Neural cell (in vitro differentiated cells): ENCODE data around the gene PRKD1.

ENCODE experiments used
- CTCF ChIP-seq: fragments of 450-650 bp; IDR thresholded peaks from 2 replicates; pipeline ENCODE4 v1.5.1; 2014; ENCODE audit warnings: antibody characterized with exemption, mild to moderate bottlenecking, moderate library complexity; ENCODE audit not compliant: poor library complexity, severe bottlenecking
- EP300 ChIP-seq: fragments of 450-650 bp; conservative IDR thresholded peaks from 2 replicates; pipeline ENCODE4 v1.6.1; 2014; ENCODE audit warnings: antibody characterized with exemption, mild to moderate bottlenecking, moderate library complexity; ENCODE audit not compliant: poor library complexity, severe bottlenecking
- EZH2 ChIP-seq: fragments of 200-600, 300-800 bp; shearing (Covaris generic), sonication (generic); IDR thresholded peaks from 2 replicates; pipeline ENCODE4 v1.6.1; 2014; ENCODE audit warnings: antibody characterized with exemption, low read length, borderline replicate concordance, mild to moderate bottlenecking; ENCODE audit not compliant: insufficient read depth, poor library complexity, severe bottlenecking
- MXI1 ChIP-seq: fragments of 450-650 bp; conservative IDR thresholded peaks from 2 replicates; pipeline ENCODE4 v1.6.1; 2014; ENCODE audit warnings: antibody characterized with exemption, mild to moderate bottlenecking; ENCODE audit not compliant: poor library complexity, severe bottlenecking
- POLR2AphosphoS5 ChIP-seq: IDR thresholded peaks from 2 replicates; pipeline ENCODE4 v1.6.1; 2012
- RAD21 ChIP-seq: fragments of 450-650 bp; conservative IDR thresholded peaks from 2 replicates; pipeline ENCODE4 v1.6.1; 2014; ENCODE audit warnings: antibody characterized with exemption, mild to moderate bottlenecking, moderate library complexity
- REST ChIP-seq: IDR thresholded peaks from 2 replicates; pipeline ENCODE4 v1.6.1; 2012; ENCODE audit warnings: borderline replicate concordance

- TF ChIP-seq CTCF (no peak), EZH2 (no peak), REST (no peak), EP300 (no peak), POLR2AphosphoS5 (no peak), MXI1 (no peak), RAD21 (no peak)
These were observed 239.8 kb downstream of the PRKD1 start for GRCh38 chr14:29687866-29688265.
